GM19452 (cell line): ENCODE measurements around the gene OR52A1.

Source experiments
- ATAC-seq: cut with Tn5 transposase; IDR thresholded peaks from one replicate; pipeline ENCODE4 v1.9.1; 2021; ENCODE audit not compliant: unreplicated experiment

The OR52A1 gene

DNA sequence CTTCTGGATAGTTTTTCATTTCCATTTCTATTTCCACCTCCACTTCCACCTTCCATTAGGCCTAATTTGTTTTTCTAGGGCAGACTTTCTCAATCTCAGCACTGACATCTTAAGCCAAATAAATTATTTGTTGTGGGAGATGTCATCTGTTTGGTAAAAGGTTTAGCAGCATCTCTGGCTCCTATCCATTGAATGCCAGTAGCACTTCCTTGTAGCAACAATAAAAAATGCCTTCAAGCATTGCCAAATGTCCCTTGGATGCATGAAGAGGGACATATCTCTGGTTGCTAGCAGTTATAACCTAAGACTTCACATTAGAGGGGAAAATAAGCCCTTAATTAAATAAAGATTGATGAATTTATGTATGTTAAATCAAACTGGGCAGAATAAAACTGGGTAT, 18.3 kb downstream of the OR52A1 start:
- ATAC-seq: no peak

- no peak for ATAC-seq
Measured at GRCh38 chr11:5131584-5132335, 22.8 kb downstream of the OR52A1 start.

GRCh38 chr11:5129457-5129877, 25.1 kb downstream of the OR52A1 start:
- ATAC-seq: no peak

DNA sequence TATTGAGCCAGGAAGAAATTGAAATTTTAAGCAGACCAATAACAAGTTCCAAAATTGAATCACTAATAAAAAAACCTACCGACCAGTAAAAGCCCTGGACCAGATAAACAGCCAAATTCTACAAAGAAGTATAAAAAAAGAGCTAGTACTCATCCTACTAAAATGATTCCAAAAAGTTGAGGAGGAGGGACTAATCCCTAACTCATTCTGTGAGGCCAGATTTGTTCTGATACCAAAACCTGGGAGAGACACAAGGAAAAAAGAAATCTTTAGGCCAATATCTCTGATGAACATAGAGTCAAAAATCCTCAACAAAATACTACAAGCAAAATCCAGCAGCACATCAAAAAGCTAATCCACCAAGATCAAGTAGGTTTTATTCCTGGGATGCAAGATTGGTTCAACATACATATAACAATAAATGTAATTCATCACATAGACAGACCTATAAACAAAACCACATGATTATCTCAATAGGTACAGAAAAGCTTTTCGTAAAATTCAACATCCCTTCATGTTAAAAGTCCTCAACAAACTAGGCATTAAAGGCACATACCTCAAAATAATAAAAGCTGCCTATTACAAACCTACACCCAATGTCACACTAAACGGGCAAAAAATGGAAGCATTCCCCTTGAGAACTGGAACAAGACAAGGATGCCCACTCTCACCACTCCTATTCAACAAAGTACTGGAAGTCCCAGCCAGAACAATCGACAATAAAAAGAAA, 29.5 kb downstream of the OR52A1 start:
- no peak for ATAC-seq

- peak; percentile 97 for ATAC-seq
Measured at GRCh38 chr11:5123802-5124521, 30.6 kb downstream of the OR52A1 start.

DNA sequence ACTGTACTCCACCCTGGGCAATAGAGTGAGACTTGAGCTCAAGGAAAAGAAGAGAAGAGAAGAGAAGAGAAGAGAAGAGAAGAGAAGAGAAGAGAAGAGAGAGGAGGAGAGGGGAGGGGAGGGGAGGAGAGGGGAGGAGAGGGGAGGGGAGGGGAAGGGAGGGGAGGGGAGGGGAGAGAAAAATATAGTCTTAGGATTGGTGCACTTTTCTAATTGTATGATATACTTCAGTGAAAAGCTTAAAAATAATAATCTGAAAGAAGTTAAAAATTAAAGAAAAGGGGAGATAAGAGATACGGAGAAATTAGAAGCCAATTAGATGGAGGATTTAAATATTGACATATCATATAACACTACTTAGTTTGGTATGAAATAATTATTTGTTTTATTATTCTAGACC, 35.7 kb downstream of the OR52A1 start:
- ATAC-seq: no peak

DNA sequence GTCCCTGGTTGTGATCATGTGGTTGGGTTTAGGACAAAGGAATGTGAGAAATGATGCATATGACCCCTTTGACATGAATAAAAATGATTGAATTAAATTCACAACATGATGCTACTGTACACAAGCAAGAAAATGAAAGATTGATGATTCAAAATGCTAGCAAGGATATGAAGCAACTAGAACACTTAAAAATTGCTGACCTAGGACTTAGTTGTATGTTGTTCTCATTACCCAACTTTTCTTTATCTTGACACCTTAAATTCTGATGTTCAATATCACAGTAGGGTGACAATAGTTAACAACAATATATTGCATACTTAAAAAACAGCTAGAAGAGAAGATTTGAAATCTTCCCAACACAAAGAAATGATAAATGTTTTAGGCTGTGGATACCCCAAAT, 37.0 kb downstream of the OR52A1 start:
- no peak for ATAC-seq

DNA sequence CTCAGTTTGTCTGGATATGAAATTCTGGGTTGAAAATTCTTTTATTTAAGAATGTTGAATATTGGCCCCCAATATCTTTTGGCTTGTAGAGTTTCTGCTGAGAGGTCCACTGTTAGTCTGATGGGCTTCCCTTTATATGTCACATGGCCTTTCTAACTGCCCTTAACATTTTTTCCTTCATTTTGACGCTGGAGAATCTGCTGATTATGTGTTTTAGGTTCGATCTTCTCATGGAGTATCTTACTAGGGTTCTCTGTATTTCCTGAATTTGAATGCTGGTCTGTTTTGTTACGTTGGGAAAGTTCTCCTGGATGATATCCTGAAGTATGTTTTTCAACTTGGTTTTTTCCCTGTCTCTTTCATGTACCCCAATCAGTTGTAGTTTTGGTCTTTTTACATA, 39.2 kb downstream of the OR52A1 start:
- ATAC-seq: no peak

DNA sequence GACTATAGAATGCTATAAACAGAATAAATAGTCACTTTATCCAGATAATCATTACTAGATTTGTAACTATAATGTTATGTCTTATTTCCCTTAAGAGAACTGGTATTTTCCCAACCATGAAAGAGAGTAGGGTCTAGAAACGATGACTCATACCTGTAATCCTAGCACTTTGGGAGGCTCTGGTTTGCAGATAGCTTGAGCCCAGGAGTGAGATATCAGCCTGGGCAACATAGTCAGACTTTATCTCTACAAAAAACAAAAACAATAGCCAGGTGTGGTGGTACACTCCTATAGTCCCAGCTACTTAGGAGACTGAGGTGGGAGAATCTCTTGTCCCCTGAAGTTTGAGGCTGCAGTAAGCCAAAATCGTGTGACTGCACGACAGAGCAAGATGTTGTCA, 47.3 kb downstream of the OR52A1 start:
- ATAC-seq: no peak

DNA sequence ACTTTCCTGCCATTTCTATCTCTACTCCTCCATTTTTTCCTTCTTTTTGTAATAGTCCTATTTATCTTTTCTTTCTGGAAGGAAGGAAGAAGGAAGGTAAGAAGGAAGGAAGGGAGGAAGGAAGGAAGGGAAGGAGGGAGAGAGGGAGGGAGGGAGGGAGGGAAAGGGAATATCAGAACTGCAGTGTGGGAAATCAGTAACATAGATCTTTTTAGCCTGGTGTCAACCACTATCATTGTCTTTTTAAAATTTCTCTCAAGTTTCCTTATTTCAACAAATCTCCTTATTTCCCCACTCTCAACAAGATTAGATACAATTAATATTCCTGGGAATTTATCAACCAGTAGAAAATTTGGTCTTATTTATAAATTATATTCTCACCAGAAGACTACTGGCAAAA, 51.5 kb downstream of the OR52A1 start:
- ATAC-seq: no peak

DNA sequence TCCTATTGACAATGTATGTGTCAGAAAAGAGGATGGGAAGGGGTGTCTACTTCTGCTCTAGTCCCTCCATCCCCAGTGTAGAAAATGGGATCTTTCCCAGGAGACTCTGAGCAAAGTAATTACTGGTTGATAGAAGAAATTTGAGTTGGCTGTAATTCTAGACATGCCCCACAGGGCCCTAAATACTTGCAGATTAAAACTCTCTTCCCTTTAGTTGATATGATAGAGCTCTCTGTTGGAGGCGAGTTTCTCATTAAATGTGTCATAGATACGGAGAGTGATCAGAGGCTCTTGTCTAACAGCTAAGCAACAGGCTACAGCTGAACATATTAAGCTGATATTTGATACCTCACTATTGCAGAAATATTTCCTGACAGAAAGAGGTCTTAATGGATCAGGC, 52.3 kb downstream of the OR52A1 start:
- no peak for ATAC-seq

DNA sequence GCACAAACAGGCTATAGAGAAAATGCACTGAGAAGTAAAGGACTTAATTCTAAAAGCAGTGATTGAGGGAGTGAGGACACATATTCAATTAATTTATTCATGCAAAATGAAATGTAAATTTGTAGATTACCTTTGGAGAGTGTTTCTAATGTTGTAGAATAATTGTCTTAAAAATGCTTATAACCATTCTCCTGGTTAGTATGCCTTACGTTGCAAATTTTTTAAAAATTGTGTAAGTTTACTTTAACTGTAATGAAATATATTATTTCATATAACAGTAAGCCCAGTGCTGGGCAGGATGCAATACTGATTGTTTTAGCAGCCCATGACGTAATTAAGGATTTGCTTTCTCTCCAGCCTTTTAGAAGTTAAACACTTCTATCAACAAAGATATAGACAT, 58.5 kb downstream of the OR52A1 start:
- ATAC-seq: no peak
